Upper lobe of left lung (tissue), 4 donors: ENCODE data around the gene PSMD8.

Source experiments
- CTCF ChIP-seq, 6 experiments: fragments of 450-650 bp in 4 of 6; fragments of 200-600 bp in 2 of 6; sonication (generic) in 2 of 6; IDR thresholded peaks; one replicate each; pipeline ENCODE4 v1.5.1; 2016 to 2019; ENCODE audit warnings: antibody characterized with exemption in 6 of 6
- POLR2A ChIP-seq, 4 donors: fragments of 450-650 bp; IDR thresholded peaks; one replicate each; pipeline ENCODE4 v1.5.1; 2016 to 2017; ENCODE audit warnings: antibody characterized with exemption in 4 of 4, mild to moderate bottlenecking in 2 of 4

GRCh38 chr19:38381138-38381537, 6.8 kb downstream of the PSMD8 start:
- no peak for TF ChIP-seq CTCF (IDR thresholded peaks at IDR 0.05)
- TF ChIP-seq POLR2A (IDR thresholded peaks at IDR 0.05) = no peak
